ENCODE results near the gene SNRPA1.

SNRPA1 gene

GRCh38 chr15:101318147-101318819 is 23.2 kb upstream of the SNRPA1 start:
- no peak for DNase-seq

GRCh38 chr15:101317336-101317872 is 22.4 kb upstream of the SNRPA1 start:
- no peak for DNase-seq

- no peak for DNase-seq
Observed at GRCh38 chr15:101316529-101316928, 21.5 kb upstream of the SNRPA1 start.

- no peak for DNase-seq
Observed at GRCh38 chr15:101315736-101316135, 20.7 kb upstream of the SNRPA1 start.

- DNase-seq: no peak
Observed at GRCh38 chr15:101314336-101315125, 19.5 kb upstream of the SNRPA1 start.

- DNase-seq: no peak
Observed at GRCh38 chr15:101313041-101313761, 18.2 kb upstream of the SNRPA1 start.

GRCh38 chr15:101310508-101310907 is 15.5 kb upstream of the SNRPA1 start:
- no peak for DNase-seq

GRCh38 chr15:101310161-101310480 is 15.1 kb upstream of the SNRPA1 start:
- DNase-seq: no peak

- DNase-seq: no peak
Observed at GRCh38 chr15:101309436-101310160, 14.6 kb upstream of the SNRPA1 start.

GRCh38 chr15:101308604-101309435 is 13.8 kb upstream of the SNRPA1 start:
- no peak for DNase-seq

GRCh38 chr15:101307897-101308603 is 13.0 kb upstream of the SNRPA1 start:
- DNase-seq: no peak

GRCh38 chr15:101307048-101307896 is 12.2 kb upstream of the SNRPA1 start:
- DNase-seq: no peak

- DNase-seq: no peak
Observed at GRCh38 chr15:101306341-101307047, 11.4 kb upstream of the SNRPA1 start.

GRCh38 chr15:101305820-101306255 is 10.8 kb upstream of the SNRPA1 start:
- no peak for DNase-seq

GRCh38 chr15:101303408-101303807 is 8.4 kb upstream of the SNRPA1 start:
- no peak for DNase-seq

GRCh38 chr15:101296418-101297405 is 1.7 kb upstream of the SNRPA1 start:
- no peak for DNase-seq

- DNase-seq: no peak
Observed at GRCh38 chr15:101295607-101296161, 636 bp upstream of the SNRPA1 start.

GRCh38 chr15:101293122-101293521 is 1.9 kb downstream of the SNRPA1 start:
- no peak for DNase-seq

Measured in activated CD4-positive, alpha-beta T cell treated with anti-CD3 and anti-CD28 coated beads, Interleukin-2, amount 50 U/mL, for 1 hour (primary cell).